PC-3 (cell line): ENCODE measurements around the gene ETV6. TPM values are rescaled to one million over a fixed set of nuclear protein-coding genes. Genes with fewer than 3 reads are reported as not detected.

Experiments used
- ATAC-seq: fragments of 200-7000 bp; cut with Tn5 transposase; 2 replicates; pipeline ENCODE4 v1.9.1; 2020; ENCODE audit warnings: mild to moderate bottlenecking, moderate library complexity
- BruUV-seq: library from RNA; stranded (reverse); fragments of 400-500 nt; replicated peaks from 2 replicates; lab custom pipeline; 2021; lab: Mats Ljungman, UMichigan
- CTCF ChIA-PET: fragments of 300-600 bp; sonication (Branson Sonifier 250); formaldehyde crosslinking; loops from one replicate; lab custom pipeline; 2022; ENCODE audit warnings: antibody characterized with exemption; lab: Charles Lee
- POLR2A ChIA-PET: fragments of 300-600 bp; sonication (Branson Sonifier 250); formaldehyde crosslinking; loops from one replicate; lab custom pipeline; 2022; ENCODE audit warnings: antibody characterized with exemption; ENCODE audit not compliant: unreplicated experiment; lab: Charles Lee
- DNase-seq: peaks from one replicate; pipeline ENCODE4 v3.0.0-alpha.2; 2015
- H2AFZ ChIP-seq: fragments of 300-600 bp; sonication (generic); 2 replicates; pipeline ENCODE4 v1.6.0; 2016; ENCODE audit warnings: antibody characterized with exemption, low read length
- H3F3A ChIP-seq: fragments of 300-600 bp; sonication (generic); one replicate; pipeline ENCODE4 v1.6.0; 2017; ENCODE audit warnings: antibody characterized with exemption, low read length, control low read depth, mild to moderate bottlenecking; ENCODE audit not compliant: unreplicated experiment
- H3K27ac ChIP-seq: fragments of 300-600 bp; sonication (generic); 2 replicates; pipeline ENCODE4 v1.5.1; 2016; ENCODE audit warnings: mild to moderate bottlenecking, low read length
- H3K27me3 ChIP-seq: fragments of 300-600 bp; sonication (generic); 2 replicates; pipeline ENCODE4 v1.6.1; 2016; ENCODE audit warnings: low read length, mixed read lengths
- H3K36me3 ChIP-seq: fragments of 300-600 bp; sonication (generic); 2 replicates; pipeline ENCODE4 v1.6.1; 2016; ENCODE audit warnings: low read depth, mixed run types, low read length, mixed read lengths
- H3K4me1 ChIP-seq: fragments of 300-600 bp; sonication (generic); 2 replicates; pipeline ENCODE4 v1.5.1; 2016; ENCODE audit warnings: low read length; ENCODE audit not compliant: insufficient read depth
- H3K4me2 ChIP-seq: fragments of 300-600 bp; sonication (generic); 2 replicates; pipeline ENCODE4 v1.6.0; 2016; ENCODE audit warnings: low read length
- H3K4me3 ChIP-seq: fragments of 300-600 bp; sonication (generic); 2 replicates; pipeline ENCODE4 v1.5.1; 2016; ENCODE audit warnings: mild to moderate bottlenecking, low read length, mixed read lengths
- H3K79me2 ChIP-seq: fragments of 300-600 bp; sonication (generic); 2 replicates; pipeline ENCODE4 v1.6.1; 2017; ENCODE audit warnings: low read length, mixed read lengths
- H3K9ac ChIP-seq: fragments of 300-600 bp; sonication (generic); 2 replicates; pipeline ENCODE4 v1.6.0; 2016; ENCODE audit warnings: mild to moderate bottlenecking, low read length
- H3K9me2 ChIP-seq: fragments of 300-600 bp; sonication (generic); replicated peaks from 2 replicates; pipeline ENCODE4 v1.6.1; 2016; ENCODE audit warnings: mixed run types, low read length, mixed read lengths
- H3K9me3 ChIP-seq: fragments of 300-600 bp; sonication (generic); 2 replicates; pipeline ENCODE4 v1.6.1; 2016; ENCODE audit warnings: low read length, mixed read lengths
- H4K20me1 ChIP-seq: fragments of 300-600 bp; sonication (generic); 2 replicates; pipeline ENCODE4 v1.6.1; 2016; ENCODE audit warnings: low read length, mixed read lengths
- EZH2 ChIP-seq: fragments of 300-600 bp; sonication (generic); IDR thresholded peaks from one replicate; pipeline ENCODE4 v1.6.1; 2017; ENCODE audit warnings: antibody characterized with exemption, mild to moderate bottlenecking, low read length; ENCODE audit not compliant: unreplicated experiment
- EZH2phosphoT487 ChIP-seq: fragments of 300-600 bp; sonication (generic); IDR thresholded peaks from 2 replicates; pipeline ENCODE4 v1.6.1; 2018; ENCODE audit warnings: mild to moderate bottlenecking, antibody characterized with exemption, low read length, borderline replicate concordance
- intact Hi-C: fragments of 100-400 bp; cut with micrococcal nuclease; formaldehyde crosslinking; loops from 2 replicates; pipeline ENCODE4 v1.9.0; 2023
- total RNA-seq: library from RNA; depleted of rRNA; stranded (reverse); fragments of >200 nt; gene quantifications from 2 replicates; pipeline ENCODE4 v1.2.3, GENCODE V29; 2014
- TF ChIP-seq, protein P1 (sequence below): fragments of 300-600 bp; sonication (generic); conservative IDR thresholded peaks from 2 replicates; pipeline ENCODE4 v1.5.1; 2017; ENCODE audit warnings: antibody characterized with exemption, low read depth, mild to moderate bottlenecking, low read length

The ETV6 gene
- total RNA-seq, 1 experiment from 2014 or later, result 5.0 TPM

DNA sequence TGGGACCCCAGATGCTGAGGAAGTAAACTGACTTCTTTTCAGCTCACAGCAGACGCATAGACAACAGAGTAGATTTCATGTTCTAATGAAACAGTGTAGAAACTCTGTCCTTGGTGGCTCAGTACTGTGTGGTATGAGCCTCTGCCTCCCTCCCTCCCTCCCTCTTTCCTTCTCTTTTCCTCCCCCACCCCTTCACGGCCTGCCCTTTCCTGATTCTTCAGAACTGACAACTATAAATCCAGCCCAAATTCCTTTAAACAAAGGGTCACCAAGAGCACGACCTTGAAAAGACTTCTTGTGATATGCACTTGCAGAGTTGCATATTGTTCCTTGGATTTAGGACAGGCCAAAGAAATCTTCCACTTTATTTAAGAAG is 164.0 kb downstream of the ETV6 start:
- ATAC-seq (no peak), DNase-seq (no peak)
- Histone ChIP-seq H3K4me2 (no peak overlapping the region), H3K9me2 (no peaks in the 10 kb centered on the region), H3K9me3 (no peaks in the 10 kb centered on the region), H2AFZ (no peak overlapping the region), H3K9ac (no peak overlapping the region), H3F3A (no peaks in the 10 kb centered on the region), H3K79me2 (no peaks in the 10 kb centered on the region), H3K4me1 (peaks cover 4% of the 10 kb centered on the region; the same call in 1 of the 2 replicates), H3K27me3 (no peaks in the 10 kb centered on the region), H3K36me3 (no peaks in the 10 kb centered on the region), H4K20me1 (no peaks in the 10 kb centered on the region), H3K4me3 (no peak overlapping the region), H3K27ac (no peak overlapping the region)
- intact Hi-C loops, result no loop called here
- no TSS peak for BruUV-seq
- TF ChIP-seq, protein P1, sequence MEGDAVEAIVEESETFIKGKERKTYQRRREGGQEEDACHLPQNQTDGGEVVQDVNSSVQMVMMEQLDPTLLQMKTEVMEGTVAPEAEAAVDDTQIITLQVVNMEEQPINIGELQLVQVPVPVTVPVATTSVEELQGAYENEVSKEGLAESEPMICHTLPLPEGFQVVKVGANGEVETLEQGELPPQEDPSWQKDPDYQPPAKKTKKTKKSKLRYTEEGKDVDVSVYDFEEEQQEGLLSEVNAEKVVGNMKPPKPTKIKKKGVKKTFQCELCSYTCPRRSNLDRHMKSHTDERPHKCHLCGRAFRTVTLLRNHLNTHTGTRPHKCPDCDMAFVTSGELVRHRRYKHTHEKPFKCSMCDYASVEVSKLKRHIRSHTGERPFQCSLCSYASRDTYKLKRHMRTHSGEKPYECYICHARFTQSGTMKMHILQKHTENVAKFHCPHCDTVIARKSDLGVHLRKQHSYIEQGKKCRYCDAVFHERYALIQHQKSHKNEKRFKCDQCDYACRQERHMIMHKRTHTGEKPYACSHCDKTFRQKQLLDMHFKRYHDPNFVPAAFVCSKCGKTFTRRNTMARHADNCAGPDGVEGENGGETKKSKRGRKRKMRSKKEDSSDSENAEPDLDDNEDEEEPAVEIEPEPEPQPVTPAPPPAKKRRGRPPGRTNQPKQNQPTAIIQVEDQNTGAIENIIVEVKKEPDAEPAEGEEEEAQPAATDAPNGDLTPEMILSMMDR, result no peak
- no peak for TF ChIP-seq EZH2
- no peak for TF ChIP-seq EZH2phosphoT487
- ChIA-PET CTCF (no interaction called here), POLR2A (no interaction called here)

DNA sequence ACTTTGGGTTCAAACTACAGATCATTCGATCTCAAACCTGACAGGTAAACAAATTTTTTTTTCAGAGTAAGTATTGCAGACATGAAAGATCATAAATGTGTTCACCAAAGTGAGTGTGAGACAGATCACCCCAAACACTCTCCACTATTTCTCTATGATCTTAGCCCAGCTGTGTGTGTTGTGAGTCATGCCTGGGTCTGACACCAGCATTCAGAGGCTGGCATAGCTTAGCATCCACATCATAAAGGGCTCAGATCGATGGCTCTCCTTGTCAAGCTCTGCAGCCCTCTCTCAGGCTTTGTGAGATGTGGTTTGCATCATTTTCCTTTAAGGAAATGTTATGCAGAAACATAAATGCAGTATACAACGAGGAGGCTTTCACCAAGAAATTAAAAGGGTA is 164.9 kb downstream of the ETV6 start:
- intact Hi-C loops, result no loop called here
- POLR2A ChIA-PET, result no interaction called here
- peak; percentile 54 for DNase-seq
- Histone ChIP-seq H3K36me3 (no peaks in the 10 kb centered on the region), H3K4me2 (no peak overlapping the region), H4K20me1 (no peaks in the 10 kb centered on the region), H3K9me3 (no peaks in the 10 kb centered on the region), H3K4me1 (peaks cover 4% of the 10 kb centered on the region; the same call in 1 of the 2 replicates), H3K27ac (no peak overlapping the region), H3K9me2 (no peaks in the 10 kb centered on the region), H3K27me3 (no peaks in the 10 kb centered on the region), H3K4me3 (no peak overlapping the region), H2AFZ (no peak overlapping the region), H3K9ac (no peak overlapping the region), H3F3A (no peaks in the 10 kb centered on the region), H3K79me2 (no peaks in the 10 kb centered on the region)
- ATAC-seq, result peak; percentile 80
- no TSS peak for BruUV-seq
- CTCF ChIA-PET, result interaction anchor here (0.6 kb wide), 1 partner anchor 67 kb away, joined by 3 read pairs; no protein-coding TSS in a partner anchor
- TF ChIP-seq EZH2 (no peak), EZH2phosphoT487 (no peak)
- TF ChIP-seq, protein P1, result no peak

DNA sequence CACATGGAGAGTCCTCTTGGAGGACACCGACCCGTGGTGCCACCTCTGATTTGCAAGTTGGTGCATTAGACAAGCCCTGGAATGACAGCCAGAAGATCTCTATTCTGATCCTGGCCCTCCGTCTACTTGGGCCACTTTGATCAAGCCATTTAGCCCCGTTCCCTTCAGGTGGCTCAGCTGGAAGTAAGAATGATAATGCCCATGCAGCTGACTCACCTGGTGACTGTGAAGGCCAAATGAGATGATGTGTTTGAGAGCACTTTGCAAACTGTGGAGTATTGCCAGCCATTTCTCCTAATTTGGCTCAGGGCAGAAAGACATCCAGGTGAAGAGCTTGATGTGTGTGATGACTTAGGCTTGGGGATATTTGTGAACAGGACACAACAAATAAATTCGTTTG is 165.9 kb downstream of the ETV6 start:
- no peaks in the 10 kb centered on the region for H3F3A ChIP-seq
- no peaks in the 10 kb centered on the region for H3K36me3 ChIP-seq
- intact Hi-C loops, result no loop called here
- H3K4me2 ChIP-seq, result no peak overlapping the region
- DNase-seq (peak; percentile 22), ATAC-seq (no peak)
- peaks cover 4% of the 10 kb centered on the region; the same call in 1 of the 2 replicates for H3K4me1 ChIP-seq
- no peak overlapping the region for H3K4me3 ChIP-seq
- no peaks in the 10 kb centered on the region for H3K9me2 ChIP-seq
- H3K79me2 ChIP-seq, result no peaks in the 10 kb centered on the region
- no peaks in the 10 kb centered on the region for H3K27me3 ChIP-seq
- H3K27ac ChIP-seq, result no peak overlapping the region
- TF ChIP-seq EZH2, result no peak
- TF ChIP-seq, protein P1, result no peak
- TF ChIP-seq EZH2phosphoT487, result no peak
- H3K9ac ChIP-seq, result no peak overlapping the region
- H4K20me1 ChIP-seq, result no peaks in the 10 kb centered on the region
- CTCF ChIA-PET, result no interaction called here
- no peaks in the 10 kb centered on the region for H3K9me3 ChIP-seq
- POLR2A ChIA-PET, result no interaction called here
- BruUV-seq, result no TSS peak
- H2AFZ ChIP-seq, result no peak overlapping the region
